HFFc6 (cell line): ENCODE data around the gene CASP8. TPM values are rescaled to one million over a fixed set of nuclear protein-coding genes. Genes with fewer than 3 reads are reported as not detected.

Experiments
- DNase-seq: peaks from one replicate; pipeline ENCODE4 v3.0.0-alpha.2; 2018
- H3K27ac Mint-ChIP-seq: 2 replicates; pipeline ENCODE4 v1.8.0; 2020; ENCODE audit warnings: mild to moderate bottlenecking, mixed read lengths
- H3K27me3 Mint-ChIP-seq: 2 replicates; pipeline ENCODE4 v1.8.0; 2021; ENCODE audit warnings: mild to moderate bottlenecking, moderate library complexity, mixed read lengths; ENCODE audit not compliant: insufficient read depth
- H3K36me3 Mint-ChIP-seq: 2 replicates; pipeline ENCODE4 v1.8.0; 2021; ENCODE audit warnings: low read depth, mixed read lengths
- H3K4me1 Mint-ChIP-seq: 2 replicates; pipeline ENCODE4 v1.8.0; 2020; ENCODE audit warnings: low read depth, mixed read lengths
- H3K4me3 Mint-ChIP-seq: 2 replicates; pipeline ENCODE4 v1.8.0; 2020; ENCODE audit warnings: mild to moderate bottlenecking, moderate library complexity, mixed read lengths
- H3K9me3 Mint-ChIP-seq: 2 replicates; pipeline ENCODE4 v1.8.0; 2020; ENCODE audit warnings: mild to moderate bottlenecking, mixed read lengths
- CTCF ChIP-seq: fragments of 200-600 bp; sonication (generic); IDR thresholded peaks from 2 replicates; pipeline ENCODE4 v1.5.0; 2021; ENCODE audit warnings: antibody characterized with exemption, mild to moderate bottlenecking
- total RNA-seq, 6 experiments: library from RNA; stranded (reverse); fragmentation: NEBNext Ultra II Directional; extraction: Animal tissue kit (Norgen Biotek cat#: 25700); gene quantifications; 2 replicates in 1 of 6; 3 replicates in 5 of 6; pipeline ENCODE4 v1.2.3, GENCODE V29; 2021

Gene CASP8
- total RNA-seq, 6 experiments from 2014 or later = 10.4 to 15.4 (median 14.4) TPM

- Mint-ChIP-seq H3K27ac (no peak overlapping the region), H3K4me1 (peaks cover 22% of the 10 kb centered on the region), H3K27me3 (no peaks in the 10 kb centered on the region; the same call in 1 of the 2 replicates), H3K9me3 (no peaks in the 10 kb centered on the region), H3K36me3 (peaks cover 23% of the 10 kb centered on the region), H3K4me3 (no peak overlapping the region)
- no peak for DNase-seq
- no peak for TF ChIP-seq CTCF
These were observed 7.1 kb downstream of the CASP8 start for GRCh38 chr2:201267278-201268030.

- no peak for DNase-seq
- Mint-ChIP-seq H3K9me3 (no peaks in the 10 kb centered on the region), H3K36me3 (peaks cover 25% of the 10 kb centered on the region), H3K4me3 (no peak overlapping the region), H3K27ac (no peak overlapping the region), H3K4me1 (0 out of 2 replicates have a peak, but pooled peaks cover under 1% of the 10 kb centered on the region), H3K27me3 (no peaks in the 10 kb centered on the region; the same call in 1 of the 2 replicates)
- TF ChIP-seq CTCF = no peak
These were observed 9.4 kb downstream of the CASP8 start for GRCh38 chr2:201269764-201270163.

GRCh38 chr2:201270293-201271001 lies 10.1 kb downstream of the CASP8 start:
- DNase-seq = no peak
- peak; percentile 58 for TF ChIP-seq CTCF
- H3K4me1 Mint-ChIP-seq = no peaks in the 10 kb centered on the region
- no peaks in the 10 kb centered on the region for H3K9me3 Mint-ChIP-seq
- no peak overlapping the region for H3K4me3 Mint-ChIP-seq
- H3K27ac Mint-ChIP-seq = no peak overlapping the region
- peaks cover 32% of the 10 kb centered on the region for H3K36me3 Mint-ChIP-seq
- no peaks in the 10 kb centered on the region; the same call in 1 of the 2 replicates for H3K27me3 Mint-ChIP-seq

GRCh38 chr2:201271917-201272316 lies 11.6 kb downstream of the CASP8 start:
- Mint-ChIP-seq H3K4me3 (no peak overlapping the region), H3K27me3 (peaks cover 4% of the 10 kb centered on the region), H3K36me3 (peaks cover 29% of the 10 kb centered on the region), H3K4me1 (no peaks in the 10 kb centered on the region), H3K27ac (no peak overlapping the region), H3K9me3 (no peaks in the 10 kb centered on the region)
- no peak for TF ChIP-seq CTCF
- DNase-seq = no peak

- Mint-ChIP-seq H3K27ac (no peak overlapping the region), H3K4me3 (no peak overlapping the region), H3K4me1 (no peaks in the 10 kb centered on the region), H3K27me3 (peaks cover 4% of the 10 kb centered on the region), H3K9me3 (no peaks in the 10 kb centered on the region), H3K36me3 (peaks cover 20% of the 10 kb centered on the region)
- no peak for TF ChIP-seq CTCF
- DNase-seq = no peak
These were observed 13.1 kb downstream of the CASP8 start for GRCh38 chr2:201273330-201273983.
